ENCODE results near the gene TANC1.

TANC1 gene

GRCh38 chr2:159196393-159196925 lies 228.0 kb downstream of the TANC1 start:
- no peak for DNase-seq (ENCODE audit: low spot score)

GRCh38 chr2:159199236-159199635 lies 230.8 kb downstream of the TANC1 start:
- no peak for DNase-seq (ENCODE audit: low spot score)

- no peak for DNase-seq (ENCODE audit: low spot score)
These were observed 231.5 kb downstream of the TANC1 start for GRCh38 chr2:159199761-159200465.

- DNase-seq (ENCODE audit: low spot score), result peak; percentile 19
These were observed 232.1 kb downstream of the TANC1 start for GRCh38 chr2:159200498-159200897.

GRCh38 chr2:159201360-159202063 lies 233.1 kb downstream of the TANC1 start:
- DNase-seq (ENCODE audit: low spot score), result no peak

GRCh38 chr2:159202568-159203071 lies 234.2 kb downstream of the TANC1 start:
- DNase-seq (ENCODE audit: low spot score), result peak; percentile 77

GRCh38 chr2:159204381-159205144 lies 236.1 kb downstream of the TANC1 start:
- DNase-seq (ENCODE audit: low spot score), result no peak

- DNase-seq (ENCODE audit: low spot score), result no peak
These were observed 238.4 kb downstream of the TANC1 start for GRCh38 chr2:159206736-159207380.

GRCh38 chr2:159208438-159208837 lies 240.0 kb downstream of the TANC1 start:
- no peak for DNase-seq (ENCODE audit: low spot score)

GRCh38 chr2:159209341-159210306 lies 241.2 kb downstream of the TANC1 start:
- no peak for DNase-seq (ENCODE audit: low spot score)

GRCh38 chr2:159211447-159212396 lies 243.3 kb downstream of the TANC1 start:
- DNase-seq (ENCODE audit: low spot score), result peak; percentile 53

- DNase-seq (ENCODE audit: low spot score), result no peak
These were observed 244.9 kb downstream of the TANC1 start for GRCh38 chr2:159213296-159213695.

- DNase-seq (ENCODE audit: low spot score), result no peak
These were observed 246.0 kb downstream of the TANC1 start for GRCh38 chr2:159214325-159214865.

GRCh38 chr2:159215116-159215515 lies 246.7 kb downstream of the TANC1 start:
- no peak for DNase-seq (ENCODE audit: low spot score)

GRCh38 chr2:159217676-159218075 lies 249.2 kb downstream of the TANC1 start:
- no peak for DNase-seq (ENCODE audit: low spot score)

GRCh38 chr2:159218389-159218788 lies 249.9 kb downstream of the TANC1 start:
- DNase-seq (ENCODE audit: low spot score), result no peak

GRCh38 chr2:159219394-159219998 lies 251.1 kb downstream of the TANC1 start:
- DNase-seq (ENCODE audit: low spot score), result no peak

GRCh38 chr2:159224061-159224813 lies 255.8 kb downstream of the TANC1 start:
- no peak for DNase-seq (ENCODE audit: low spot score)

All from pons (tissue), 1 donor.